ELR (cell line): ENCODE measurements around the gene ARMC8.

Experiments used
- DNase-seq: peaks from one replicate; pipeline ENCODE4 v3.0.0-alpha.2; 2015; ENCODE audit warnings: low read depth

The ARMC8 gene

GRCh38 chr3:138199851-138200250, 12.8 kb downstream of the ARMC8 start:
- DNase-seq = no peak

GRCh38 chr3:138200424-138200823, 13.3 kb downstream of the ARMC8 start:
- no peak for DNase-seq

GRCh38 chr3:138202945-138203701, 16.0 kb downstream of the ARMC8 start:
- DNase-seq = no peak

- no peak for DNase-seq
Measured at GRCh38 chr3:138203938-138204337, 16.8 kb downstream of the ARMC8 start.

- DNase-seq = no peak
Measured at GRCh38 chr3:138205527-138205926, 18.4 kb downstream of the ARMC8 start.

- DNase-seq = no peak
Measured at GRCh38 chr3:138206196-138206595, 19.1 kb downstream of the ARMC8 start.

- DNase-seq = no peak
Measured at GRCh38 chr3:138210528-138210927, 23.4 kb downstream of the ARMC8 start.

- no peak for DNase-seq
Measured at GRCh38 chr3:138213398-138214085, 26.4 kb downstream of the ARMC8 start.

GRCh38 chr3:138219255-138219654, 32.2 kb downstream of the ARMC8 start:
- DNase-seq = peak; percentile 27

GRCh38 chr3:138220242-138220641, 33.1 kb downstream of the ARMC8 start:
- no peak for DNase-seq

GRCh38 chr3:138220788-138221187, 33.7 kb downstream of the ARMC8 start:
- DNase-seq = peak; percentile 45

- no peak for DNase-seq
Measured at GRCh38 chr3:138222131-138222941, 35.2 kb downstream of the ARMC8 start.

GRCh38 chr3:138222942-138223287, 35.8 kb downstream of the ARMC8 start:
- DNase-seq = no peak

- peak; percentile 15 for DNase-seq
Measured at GRCh38 chr3:138227650-138228049, 40.5 kb downstream of the ARMC8 start.

GRCh38 chr3:138230525-138230924, 43.4 kb downstream of the ARMC8 start:
- DNase-seq = peak; percentile 63

- no peak for DNase-seq
Measured at GRCh38 chr3:138232705-138233364, 45.7 kb downstream of the ARMC8 start.

GRCh38 chr3:138234401-138235179, 47.5 kb downstream of the ARMC8 start:
- peak; percentile 63 for DNase-seq

- DNase-seq = no peak
Measured at GRCh38 chr3:138238711-138239110, 51.6 kb downstream of the ARMC8 start.

GRCh38 chr3:138241061-138241460, 54.0 kb downstream of the ARMC8 start:
- peak; percentile 57 for DNase-seq

GRCh38 chr3:138241676-138242075, 54.6 kb downstream of the ARMC8 start:
- no peak for DNase-seq

GRCh38 chr3:138242466-138242865, 55.4 kb downstream of the ARMC8 start:
- DNase-seq = no peak

- DNase-seq = no peak
Measured at GRCh38 chr3:138245026-138245425, 57.9 kb downstream of the ARMC8 start.
